Mammary epithelial cell (primary cell): Measurements from ENCODE around the gene CDON.

Source experiments
- CTCF ChIP-seq, 2 donors: IDR thresholded peaks in 1 of 2; conservative IDR thresholded peaks in 1 of 2; 2 replicates each; pipeline ENCODE4 v1.5.1; 2011 to 2012; ENCODE audit warnings: inconsistent platforms in 2 of 2, low read length in 2 of 2, mild to moderate bottlenecking in 2 of 2, control low read depth in 1 of 2, low read depth in 1 of 2; ENCODE audit not compliant: insufficient read depth in 1 of 2; ENCODE audit errors: extremely low read depth in 1 of 2
- EZH2 ChIP-seq: IDR thresholded peaks from 2 replicates; pipeline ENCODE4 v1.6.1; 2012; ENCODE audit warnings: low read length, inconsistent platforms, borderline replicate concordance

- TF ChIP-seq CTCF (conservative IDR thresholded peaks at IDR 0.05 in 1 of 2, IDR thresholded peaks at IDR 0.05 in 1 of 2; ENCODE audit: extremely low read depth in 1 of 2, insufficient read depth in 1 of 2, low read depth in 1 of 2, low read length in 2 of 2) (no peak), EZH2 (no peak)
Measured at GRCh38 chr11:126076641-126077040, 14.0 kb upstream of the CDON start.
